GM12874 (cell line): ENCODE measurements around the gene IRF5.

Experiments
- TF ChIP-seq, protein P1 (sequence below): IDR thresholded peaks from 2 replicates; pipeline ENCODE4 v1.5.1; 2011; ENCODE audit warnings: low read depth, mild to moderate bottlenecking, control low read depth, low read length, moderate library complexity; ENCODE audit not compliant: insufficient read depth

The IRF5 gene

GRCh38 chr7:128941323-128941890 lies 3.7 kb downstream of the IRF5 start:
- TF ChIP-seq, protein P1, sequence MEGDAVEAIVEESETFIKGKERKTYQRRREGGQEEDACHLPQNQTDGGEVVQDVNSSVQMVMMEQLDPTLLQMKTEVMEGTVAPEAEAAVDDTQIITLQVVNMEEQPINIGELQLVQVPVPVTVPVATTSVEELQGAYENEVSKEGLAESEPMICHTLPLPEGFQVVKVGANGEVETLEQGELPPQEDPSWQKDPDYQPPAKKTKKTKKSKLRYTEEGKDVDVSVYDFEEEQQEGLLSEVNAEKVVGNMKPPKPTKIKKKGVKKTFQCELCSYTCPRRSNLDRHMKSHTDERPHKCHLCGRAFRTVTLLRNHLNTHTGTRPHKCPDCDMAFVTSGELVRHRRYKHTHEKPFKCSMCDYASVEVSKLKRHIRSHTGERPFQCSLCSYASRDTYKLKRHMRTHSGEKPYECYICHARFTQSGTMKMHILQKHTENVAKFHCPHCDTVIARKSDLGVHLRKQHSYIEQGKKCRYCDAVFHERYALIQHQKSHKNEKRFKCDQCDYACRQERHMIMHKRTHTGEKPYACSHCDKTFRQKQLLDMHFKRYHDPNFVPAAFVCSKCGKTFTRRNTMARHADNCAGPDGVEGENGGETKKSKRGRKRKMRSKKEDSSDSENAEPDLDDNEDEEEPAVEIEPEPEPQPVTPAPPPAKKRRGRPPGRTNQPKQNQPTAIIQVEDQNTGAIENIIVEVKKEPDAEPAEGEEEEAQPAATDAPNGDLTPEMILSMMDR, result no peak

GRCh38 chr7:128941946-128942526 lies 4.3 kb downstream of the IRF5 start:
- TF ChIP-seq, protein P1, result no peak

DNA sequence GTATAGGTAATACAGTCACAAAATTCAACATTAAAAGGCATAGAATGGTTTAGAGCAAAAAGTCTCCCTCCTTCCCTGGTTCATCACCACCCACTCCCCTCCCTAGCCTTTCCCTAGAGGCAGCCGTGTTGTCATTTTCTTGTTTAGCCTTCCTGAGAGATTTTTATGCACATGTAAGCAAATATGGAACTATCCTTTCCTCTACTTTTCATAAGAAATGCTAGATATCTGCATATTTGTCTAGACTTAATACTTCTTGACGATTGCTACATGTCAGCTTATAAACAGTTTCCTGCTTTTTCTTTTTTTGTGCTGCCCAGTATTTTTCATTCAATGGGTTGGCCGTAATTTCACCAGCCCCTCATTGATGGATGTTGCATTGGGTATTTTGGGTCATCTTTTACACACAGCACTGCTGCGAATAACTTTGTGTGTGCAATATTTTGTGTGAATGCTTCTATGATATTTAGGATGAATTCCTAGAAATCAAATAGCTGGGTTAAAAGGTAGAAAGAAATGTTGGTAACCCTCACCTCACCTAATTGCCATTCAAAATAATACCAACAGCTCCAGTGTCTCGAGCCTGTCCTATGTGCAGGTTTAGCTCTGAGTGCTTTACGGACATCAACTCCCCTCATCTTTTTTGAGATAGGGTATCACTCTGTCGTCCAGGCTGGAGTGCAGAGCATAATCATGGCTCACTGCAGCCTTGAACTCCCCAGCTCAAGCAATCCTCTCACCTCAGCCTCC lies 6.9 kb downstream of the IRF5 start:
- TF ChIP-seq, protein P1, result no peak

- TF ChIP-seq, protein P1, result no peak
These were observed 8.1 kb downstream of the IRF5 start for GRCh38 chr7:128945668-128946366.

DNA sequence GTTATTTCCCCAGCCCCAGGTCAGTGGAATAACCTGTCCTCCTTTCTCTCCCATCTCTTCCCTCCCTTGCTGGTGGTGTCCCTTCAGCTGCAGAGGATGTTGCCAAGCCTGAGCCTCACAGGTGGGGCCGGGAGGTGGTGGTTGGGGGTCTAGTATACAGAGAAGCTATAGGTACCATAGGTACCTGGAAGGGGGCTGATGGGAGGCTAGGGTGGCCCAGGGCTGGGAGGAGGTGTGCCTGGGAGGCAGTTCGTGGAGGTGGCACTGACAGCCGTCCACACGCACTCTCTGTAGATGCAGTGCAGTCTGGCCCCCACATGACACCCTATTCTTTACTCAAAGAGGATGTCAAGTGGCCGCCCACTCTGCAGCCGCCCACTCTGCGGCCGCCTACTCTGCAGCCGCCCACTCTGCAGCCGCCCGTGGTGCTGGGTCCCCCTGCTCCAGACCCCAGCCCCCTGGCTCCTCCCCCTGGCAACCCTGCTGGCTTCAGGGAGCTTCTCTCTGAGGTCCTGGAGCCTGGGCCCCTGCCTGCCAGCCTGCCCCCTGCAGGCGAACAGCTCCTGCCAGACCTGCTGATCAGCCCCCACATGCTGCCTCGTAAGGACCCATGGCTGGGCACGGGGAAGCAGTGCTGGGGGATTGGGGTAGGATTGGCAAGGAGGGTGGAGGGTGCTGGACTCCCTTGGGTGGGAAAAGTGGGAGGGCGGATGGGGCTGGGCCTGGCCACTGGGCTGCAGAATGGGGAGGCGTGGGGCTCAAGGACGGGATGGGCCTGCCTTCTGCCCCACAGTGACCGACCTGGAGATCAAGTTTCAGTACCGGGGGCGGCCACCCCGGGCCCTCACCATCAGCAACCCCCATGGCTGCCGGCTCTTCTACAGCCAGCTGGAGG lies 9.5 kb downstream of the IRF5 start:
- TF ChIP-seq, protein P1, result peak; percentile 41; the same call in 1 of the 2 replicates

GRCh38 chr7:128947854-128948253 lies 10.1 kb downstream of the IRF5 start:
- TF ChIP-seq, protein P1, result no peak
